Upper lobe of left lung (tissue), 4 donors: Measurements from ENCODE around the gene FOXP4.

Experiments used
- POLR2A ChIP-seq, 4 donors: fragments of 450-650 bp; IDR thresholded peaks; one replicate each; pipeline ENCODE4 v1.5.1; 2016 to 2017; ENCODE audit warnings: antibody characterized with exemption in 4 of 4, mild to moderate bottlenecking in 2 of 4
- POLR2AphosphoS5 ChIP-seq, 2 donors: sonication (generic); formaldehyde crosslinking; IDR thresholded peaks; one replicate each; pipeline ENCODE4 v1.5.1; 2017; ENCODE audit warnings: antibody characterized with exemption in 2 of 2
- TF ChIP-seq, protein P1 (sequence below), 6 experiments: fragments of 450-650 bp in 4 of 6; fragments of 200-600 bp in 2 of 6; sonication (generic) in 2 of 6; IDR thresholded peaks; one replicate each; pipeline ENCODE4 v1.5.1; 2016 to 2019; ENCODE audit warnings: antibody characterized with exemption in 6 of 6

DNA sequence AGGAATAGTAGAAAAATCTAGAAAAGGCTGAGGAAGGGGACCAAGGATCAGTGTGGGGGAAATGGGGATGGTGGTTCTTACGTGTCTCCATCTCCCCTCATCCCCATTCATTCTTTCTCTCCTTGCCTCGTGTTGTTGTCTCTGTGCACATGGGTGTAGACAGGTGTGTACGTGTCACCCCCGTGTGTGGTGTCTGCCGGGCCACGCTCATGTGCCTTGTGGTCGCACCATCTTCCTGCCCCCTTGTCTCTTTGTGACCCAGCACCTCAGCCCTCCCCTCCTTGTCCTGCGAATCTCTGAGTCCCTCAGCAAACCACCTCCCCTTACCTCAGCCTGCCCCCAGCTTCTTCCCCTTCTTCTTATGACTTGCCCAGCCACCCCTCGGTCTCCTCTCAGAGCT, 39.4 kb downstream of the FOXP4 start:
- TF ChIP-seq POLR2A (IDR thresholded peaks at IDR 0.05) (no peak), POLR2AphosphoS5 (IDR thresholded peaks at IDR 0.05) (no peak)
- TF ChIP-seq, protein P1, sequence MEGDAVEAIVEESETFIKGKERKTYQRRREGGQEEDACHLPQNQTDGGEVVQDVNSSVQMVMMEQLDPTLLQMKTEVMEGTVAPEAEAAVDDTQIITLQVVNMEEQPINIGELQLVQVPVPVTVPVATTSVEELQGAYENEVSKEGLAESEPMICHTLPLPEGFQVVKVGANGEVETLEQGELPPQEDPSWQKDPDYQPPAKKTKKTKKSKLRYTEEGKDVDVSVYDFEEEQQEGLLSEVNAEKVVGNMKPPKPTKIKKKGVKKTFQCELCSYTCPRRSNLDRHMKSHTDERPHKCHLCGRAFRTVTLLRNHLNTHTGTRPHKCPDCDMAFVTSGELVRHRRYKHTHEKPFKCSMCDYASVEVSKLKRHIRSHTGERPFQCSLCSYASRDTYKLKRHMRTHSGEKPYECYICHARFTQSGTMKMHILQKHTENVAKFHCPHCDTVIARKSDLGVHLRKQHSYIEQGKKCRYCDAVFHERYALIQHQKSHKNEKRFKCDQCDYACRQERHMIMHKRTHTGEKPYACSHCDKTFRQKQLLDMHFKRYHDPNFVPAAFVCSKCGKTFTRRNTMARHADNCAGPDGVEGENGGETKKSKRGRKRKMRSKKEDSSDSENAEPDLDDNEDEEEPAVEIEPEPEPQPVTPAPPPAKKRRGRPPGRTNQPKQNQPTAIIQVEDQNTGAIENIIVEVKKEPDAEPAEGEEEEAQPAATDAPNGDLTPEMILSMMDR (IDR thresholded peaks at IDR 0.05), result no peak
